H1 (cell line): ENCODE results near the gene PCDHGB1. TPM values are rescaled to one million over a fixed set of nuclear protein-coding genes. Genes with fewer than 3 reads are reported as not detected.
A peak's percentile ranks its signal among the peaks of the same experiment; 100 is the strongest.
"Not testable (repeated sequence)": the region's sequence is repeated elsewhere in the genome, so short reads cannot be mapped to it uniquely, and the experiment has no call there.

Experiments used
- CTCF ChIA-PET: fragments of 300-600 bp; sonication (Branson Sonifier 250); formaldehyde crosslinking; loops from one replicate; lab custom pipeline; 2021; ENCODE audit not compliant: partially characterized antibody; lab: Charles Lee
- POLR2A ChIA-PET: fragments of 300-600 bp; sonication (Branson Sonifier 250); formaldehyde crosslinking; loops from one replicate; lab custom pipeline; 2021; ENCODE audit warnings: inconsistent platforms; ENCODE audit not compliant: partially characterized antibody; lab: Charles Lee
- DNase-seq, 2 experiments: peaks; one replicate each; pipeline versions ENCODE4 v3.0.0 to v3.0.0-alpha.2; 2010 to 2022; ENCODE audit warnings: low spot score in 2 of 2, low read depth in 1 of 2, mixed read lengths in 1 of 2
- FAIRE-seq: peaks from 2 replicates; lab custom pipeline; 2011; peaks lifted over from hg19 to GRCh38; lab: Jason Lieb, UNC
- H2AFZ ChIP-seq: 2 replicates; pipeline ENCODE4 v1.8.1; 2012; ENCODE audit warnings: low read length, inconsistent platforms
- H2AK5ac ChIP-seq: 2 replicates; pipeline ENCODE4 v1.6.1; 2013; ENCODE audit warnings: low read depth, low read length
- H2BK120ac ChIP-seq: replicated peaks from 2 replicates; pipeline ENCODE3; 2013; ENCODE audit warnings: low read depth, low read length, inconsistent platforms
- H2BK12ac ChIP-seq: 2 replicates; pipeline ENCODE4 v1.6.1; 2013; ENCODE audit warnings: low read depth, low read length
- H2BK15ac ChIP-seq: 2 replicates; pipeline ENCODE4 v1.6.1; 2013; ENCODE audit warnings: low read length
- H2BK20ac ChIP-seq: 2 replicates; pipeline ENCODE4 v1.6.1; 2013; ENCODE audit warnings: low read length
- H2BK5ac ChIP-seq: 2 replicates; pipeline ENCODE4 v1.6.1; 2013; ENCODE audit warnings: low read depth, low read length
- H3K14ac ChIP-seq: 2 replicates; pipeline ENCODE4 v1.6.1; 2013; ENCODE audit warnings: inconsistent platforms; ENCODE audit not compliant: insufficient read length
- H3K18ac ChIP-seq: 2 replicates; pipeline ENCODE4 v1.6.1; 2013; ENCODE audit warnings: low read length; ENCODE audit errors: extremely low read depth
- H3K23ac ChIP-seq: 2 replicates; pipeline ENCODE4 v1.6.1; 2013; ENCODE audit warnings: inconsistent platforms; ENCODE audit not compliant: insufficient read length
- H3K23me2 ChIP-seq: 2 replicates; pipeline ENCODE4 v1.6.1; 2013; ENCODE audit warnings: low read depth, low read length
- H3K27ac ChIP-seq: 2 replicates; pipeline ENCODE4 v1.6.1; 2011; ENCODE audit warnings: low read depth, low read length, inconsistent platforms
- H3K27me3 ChIP-seq, 4 experiments: replicated peaks in 1 of 4; 1 replicate in 1 of 4; 2 replicates in 3 of 4; pipeline versions ENCODE4 v1.6.1 to v1.8.1; 2011 to 2013; ENCODE audit warnings: low read length in 3 of 4, mild to moderate bottlenecking in 3 of 4, inconsistent platforms in 2 of 4, mixed read lengths in 2 of 4, moderate library complexity in 1 of 4; ENCODE audit not compliant: control insufficient read depth in 3 of 4, insufficient read depth in 3 of 4; ENCODE audit errors: extremely low read depth in 1 of 4
- H3K36me3 ChIP-seq, 4 experiments: 2 replicates each; pipeline versions ENCODE4 v1.6.1 to v1.8.1; 2011 to 2013; ENCODE audit warnings: mild to moderate bottlenecking in 4 of 4, low read length in 3 of 4, moderate library complexity in 2 of 4, control low read depth in 1 of 4, inconsistent platforms in 1 of 4; ENCODE audit not compliant: insufficient read depth in 4 of 4, control insufficient read depth in 2 of 4
- H3K4ac ChIP-seq: replicated peaks from 2 replicates; pipeline ENCODE3; 2013; ENCODE audit warnings: low read length, low read depth, mixed read lengths, inconsistent platforms; ENCODE audit not compliant: insufficient read length
- H3K4me1 ChIP-seq, 4 experiments: replicated peaks in 1 of 4; 1 replicate in 1 of 4; 2 replicates in 3 of 4; pipeline versions ENCODE4 v1.6.1 to v1.8.1; 2011 to 2013; ENCODE audit warnings: low read length in 3 of 4, inconsistent platforms in 2 of 4, mixed read lengths in 1 of 4; ENCODE audit not compliant: insufficient read depth in 4 of 4, control insufficient read depth in 3 of 4
- H3K4me2 ChIP-seq, 2 experiments: 2 replicates each; pipeline versions ENCODE4 v1.6.1 to v1.8.1; 2011 to 2013; ENCODE audit warnings: low read depth in 2 of 2, low read length in 2 of 2, control low read depth in 1 of 2, inconsistent platforms in 1 of 2, mild to moderate bottlenecking in 1 of 2; ENCODE audit not compliant: insufficient read depth in 1 of 2
- H3K4me3 ChIP-seq, 4 experiments: fragments of 200-600, 300-600 bp in 1 of 4; sonication (generic), shearing (Covaris generic), sonication (Bioruptor Twin) in 1 of 4; 2 replicates each; pipeline versions ENCODE4 v1.5.1 to v1.8.1; 2011 to 2016; ENCODE audit warnings: low read length in 4 of 4, low read depth in 3 of 4, control low read depth in 2 of 4, inconsistent platforms in 2 of 4, mild to moderate bottlenecking in 2 of 4, mixed read lengths in 1 of 4, moderate library complexity in 1 of 4; ENCODE audit not compliant: insufficient read depth in 2 of 4; ENCODE audit errors: extremely low read depth in 1 of 4
- H3K56ac ChIP-seq: replicated peaks from 2 replicates; pipeline ENCODE3; 2013; ENCODE audit warnings: low read depth, mild to moderate bottlenecking, mixed read lengths, low read length, inconsistent platforms; ENCODE audit not compliant: insufficient read length
- H3K79me1 ChIP-seq: 2 replicates; pipeline ENCODE4 v1.6.1; 2013; ENCODE audit warnings: low read depth, low read length, control low read depth
- H3K79me2 ChIP-seq, 2 experiments: 2 replicates each; pipeline versions ENCODE4 v1.6.1 to v1.8.1; 2012 to 2013; ENCODE audit warnings: low read length in 2 of 2, mild to moderate bottlenecking in 2 of 2, inconsistent platforms in 1 of 2; ENCODE audit not compliant: insufficient read depth in 2 of 2, control insufficient read depth in 1 of 2
- H3K9ac ChIP-seq, 4 experiments: replicated peaks in 1 of 4; 1 replicate in 1 of 4; 2 replicates in 3 of 4; pipeline versions ENCODE4 v1.6.1 to v1.8.1; 2011 to 2013; ENCODE audit warnings: low read depth in 3 of 4, low read length in 3 of 4, control low read depth in 2 of 4, mild to moderate bottlenecking in 2 of 4, moderate library complexity in 2 of 4, inconsistent platforms in 1 of 4; ENCODE audit errors: extremely low read depth in 1 of 4
- H3K9me3 ChIP-seq, 2 experiments: 2 replicates each; pipeline versions ENCODE4 v1.6.1 to v1.8.1; 2012 to 2013; ENCODE audit warnings: mild to moderate bottlenecking in 2 of 2, moderate library complexity in 2 of 2, control low read depth in 1 of 2, inconsistent platforms in 1 of 2, low read depth in 1 of 2, low read length in 1 of 2, mixed read lengths in 1 of 2; ENCODE audit not compliant: insufficient read depth in 2 of 2
- H4K20me1 ChIP-seq, 2 experiments: replicated peaks in 1 of 2; 2 replicates each; pipeline versions ENCODE3 to v1.8.1; 2011 to 2013; ENCODE audit warnings: inconsistent platforms in 2 of 2, low read length in 2 of 2, mild to moderate bottlenecking in 1 of 2; ENCODE audit not compliant: insufficient read depth in 2 of 2, control insufficient read depth in 1 of 2
- H4K5ac ChIP-seq: 2 replicates; pipeline ENCODE4 v1.6.1; 2013; ENCODE audit warnings: low read length, low read depth, mixed read lengths, inconsistent platforms; ENCODE audit not compliant: insufficient read length
- H4K8ac ChIP-seq: 2 replicates; pipeline ENCODE4 v1.8.0; 2013; ENCODE audit warnings: mild to moderate bottlenecking, moderate library complexity, low read length, inconsistent platforms; ENCODE audit not compliant: insufficient read depth; ENCODE audit errors: extremely low read depth
- H4K91ac ChIP-seq: replicated peaks from 2 replicates; pipeline ENCODE3; 2013; ENCODE audit warnings: low read length, mixed read lengths, inconsistent platforms; ENCODE audit not compliant: insufficient read length
- WGBS, 2 experiments: shearing (Covaris generic) in 1 of 2; methylation state at CpG; one replicate each; pipeline versions ENCODE4 v1.1.6 to v1.1.7; 2013 to 2015; ENCODE audit warnings: low lambda C conversion rate in 2 of 2, mixed read lengths in 2 of 2, inconsistent platforms in 1 of 2, low coverage in 1 of 2, missing lambda C conversion rate in 1 of 2; ENCODE audit not compliant: insufficient replicate concordance in 2 of 2, insufficient coverage in 1 of 2, insufficient read length in 1 of 2; ENCODE audit errors: extremely low coverage in 1 of 2, missing lambda C conversion rate in 1 of 2; 5-methylcytosine and 5-hydroxymethylcytosine counted together
- polyA plus RNA-seq, 7 experiments: library from polyadenylated mRNA; depleted of rRNA in 3 of 7; stranded (reverse) in 5 of 7; unstranded in 2 of 7; fragments of >200 nt in 5 of 7; fragments of 200-250 nt in 2 of 7; gene quantifications; 1 replicate in 5 of 7; 2 replicates in 1 of 7; 4 replicates in 1 of 7; pipeline versions ENCODE4 v1.2.1 to v1.2.3, GENCODE V29; 2011 to 2013; ENCODE audit warnings: missing spikeins in 2 of 7, mixed read lengths in 2 of 7
- total RNA-seq: library from RNA; stranded (reverse); fragmentation: NEBNext Ultra II Directional; extraction: Animal tissue kit (Norgen Biotek cat#: 25700); gene quantifications from 2 replicates; pipeline ENCODE4 v1.2.1, GENCODE V29; 2021
- TF ChIP-seq, protein P1 (sequence below), 3 experiments: IDR thresholded peaks; 1 replicate in 2 of 3; 2 replicates in 1 of 3; pipeline versions ENCODE4 v1.5.1 to v1.6.1; 2011; ENCODE audit warnings: low read length in 3 of 3, mild to moderate bottlenecking in 3 of 3, inconsistent platforms in 2 of 3, low read depth in 1 of 3, moderate library complexity in 1 of 3; ENCODE audit not compliant: insufficient read depth in 1 of 3; ENCODE audit errors: control extremely low read depth in 1 of 3

PCDHGB1 gene
- total and polyA plus RNA-seq, 2 of the 8 experiments (the other 6 are each of a cell fraction or from before 2014, with no cell fraction given) = 1.3 to 2.8 TPM

DNA sequence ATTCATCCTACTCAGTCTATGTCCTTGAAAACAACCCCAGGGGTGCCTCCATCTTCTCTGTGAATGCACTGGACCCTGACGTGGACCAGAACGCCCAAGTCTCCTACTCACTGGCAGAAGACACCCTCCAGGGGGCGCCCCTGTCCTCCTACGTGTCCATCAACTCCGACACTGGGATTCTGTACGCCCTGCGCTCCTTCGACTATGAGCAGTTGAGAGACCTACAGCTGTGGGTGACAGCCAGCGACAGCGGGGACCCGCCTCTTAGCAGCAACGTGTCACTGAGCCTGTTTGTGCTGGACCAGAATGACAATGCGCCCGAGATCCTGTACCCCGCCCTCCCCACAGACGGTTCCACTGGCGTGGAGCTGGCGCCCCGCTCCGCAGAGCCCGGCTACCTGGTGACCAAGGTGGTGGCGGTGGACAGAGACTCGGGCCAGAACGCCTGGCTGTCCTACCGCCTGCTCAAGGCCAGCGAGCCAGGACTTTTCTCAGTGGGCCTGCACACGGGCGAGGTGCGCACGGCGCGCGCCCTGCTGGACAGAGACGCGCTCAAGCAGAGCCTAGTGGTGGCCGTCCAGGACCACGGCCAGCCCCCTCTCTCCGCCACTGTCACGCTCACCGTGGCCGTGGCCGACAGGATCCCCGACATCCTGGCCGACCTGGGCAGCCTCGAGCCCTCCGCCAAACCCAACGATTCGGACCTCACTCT lies 25.7 kb downstream of the PCDHGB1 start:
- H3K36me3 ChIP-seq, H3K9ac ChIP-seq, H3K4me2 ChIP-seq, H3K79me1 ChIP-seq, H3K23ac ChIP-seq, FAIRE-seq, H2AK5ac ChIP-seq, H2BK20ac ChIP-seq, H2BK120ac ChIP-seq, H2BK12ac ChIP-seq, H3K4me3 ChIP-seq, H3K4me1 ChIP-seq, H4K8ac ChIP-seq, H4K91ac ChIP-seq, H4K5ac ChIP-seq, H3K14ac ChIP-seq, POLR2A ChIA-PET, H2BK15ac ChIP-seq, H3K27ac ChIP-seq, H3K23me2 ChIP-seq, H4K20me1 ChIP-seq, H2BK5ac ChIP-seq, H3K27me3 ChIP-seq, H2AFZ ChIP-seq, H3K18ac ChIP-seq, H3K79me2 ChIP-seq, H3K4ac ChIP-seq, H3K56ac ChIP-seq: not testable (repeated sequence)
- DNase-seq = peak in 1 of 2 experiments; percentile 47
- peaks cover 36 to 45% of the 10 kb centered on the region in 2 experiments; a peak in 3 of 4 replicates for H3K9me3 ChIP-seq
- TF ChIP-seq, protein P1, sequence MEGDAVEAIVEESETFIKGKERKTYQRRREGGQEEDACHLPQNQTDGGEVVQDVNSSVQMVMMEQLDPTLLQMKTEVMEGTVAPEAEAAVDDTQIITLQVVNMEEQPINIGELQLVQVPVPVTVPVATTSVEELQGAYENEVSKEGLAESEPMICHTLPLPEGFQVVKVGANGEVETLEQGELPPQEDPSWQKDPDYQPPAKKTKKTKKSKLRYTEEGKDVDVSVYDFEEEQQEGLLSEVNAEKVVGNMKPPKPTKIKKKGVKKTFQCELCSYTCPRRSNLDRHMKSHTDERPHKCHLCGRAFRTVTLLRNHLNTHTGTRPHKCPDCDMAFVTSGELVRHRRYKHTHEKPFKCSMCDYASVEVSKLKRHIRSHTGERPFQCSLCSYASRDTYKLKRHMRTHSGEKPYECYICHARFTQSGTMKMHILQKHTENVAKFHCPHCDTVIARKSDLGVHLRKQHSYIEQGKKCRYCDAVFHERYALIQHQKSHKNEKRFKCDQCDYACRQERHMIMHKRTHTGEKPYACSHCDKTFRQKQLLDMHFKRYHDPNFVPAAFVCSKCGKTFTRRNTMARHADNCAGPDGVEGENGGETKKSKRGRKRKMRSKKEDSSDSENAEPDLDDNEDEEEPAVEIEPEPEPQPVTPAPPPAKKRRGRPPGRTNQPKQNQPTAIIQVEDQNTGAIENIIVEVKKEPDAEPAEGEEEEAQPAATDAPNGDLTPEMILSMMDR (IDR thresholded peaks at IDR 0.05; ENCODE audit: control extremely low read depth in 1 of 3, insufficient read depth in 1 of 3, low read depth in 1 of 3, low read length in 3 of 3) = peak in 2 of 3 experiments; percentile 6 to 24; a peak in 3 of 4 replicates
- CTCF ChIA-PET = interaction anchor here (0.8 to 2.9 kb wide), 8 partner anchors 12 to 146 kb away, joined by 3 to 11 read pairs (median 5); partner anchors contain the start of genes PCDHGA5, PCDHGB2 and PCDHGB4
- 94% methylated on average over 24 of the region's 48 CpGs; no CpG with 5 or more reads in 1 of the 2 experiments for WGBS, 2 experiments
